Measurements from ENCODE around the gene SNRNP70. TPM values are rescaled to one million over a fixed set of nuclear protein-coding genes. Genes with fewer than 3 reads are reported as not detected.
A peak's percentile ranks its signal among the peaks of the same experiment; 100 is the strongest.

Gene SNRNP70
- total RNA-seq, 6 experiments from 2014 or later: 80.8 to 187 (median 123) TPM

DNA sequence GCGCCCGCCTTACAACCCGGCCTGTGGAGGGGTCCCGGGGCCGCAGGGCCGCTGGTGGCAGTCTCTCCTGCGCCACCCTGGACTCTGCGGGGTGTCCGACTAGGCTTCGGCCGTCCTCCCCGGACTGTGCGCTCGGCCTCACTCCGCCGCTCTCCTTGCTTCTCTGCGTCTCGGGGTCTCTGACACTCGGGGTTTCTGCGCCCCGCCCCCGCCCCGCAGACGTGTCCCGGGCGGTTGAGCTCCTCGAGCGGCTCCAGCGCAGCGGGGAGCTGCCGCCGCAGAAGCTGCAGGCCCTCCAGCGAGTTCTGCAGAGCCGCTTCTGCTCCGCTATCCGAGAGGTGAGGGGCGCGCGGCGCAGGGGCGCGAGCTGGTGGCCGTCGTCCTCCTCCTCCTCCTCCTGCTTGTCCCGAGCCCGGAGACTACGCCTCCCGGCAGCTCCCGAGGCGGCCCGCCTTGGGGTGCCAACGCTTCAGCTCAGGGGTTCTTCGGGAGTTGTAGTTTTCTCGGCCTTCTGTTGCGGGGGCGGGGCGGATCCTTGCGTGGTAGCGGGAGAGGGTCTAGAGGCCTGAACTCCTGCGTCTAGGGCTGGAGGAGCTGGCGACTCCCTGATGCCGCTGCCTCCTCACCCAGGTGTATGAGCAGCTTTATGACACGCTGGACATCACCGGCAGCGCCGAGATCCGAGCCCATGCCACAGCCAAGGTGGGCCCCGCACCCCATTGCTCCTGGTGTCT lies 29.5 kb downstream of the SNRNP70 start:
- Histone ChIP-seq H3K27ac (peak overlapping the region; percentile 27 to 62 (median 50)), H3K36me3 (no peaks in the 10 kb centered on the region), H3K9me3 (no peaks in the 10 kb centered on the region), H3K4me1 (peaks cover 0 to 20% (median 8%) of the 10 kb centered on the region in 4 donors), H3K27me3 (no peaks in the 10 kb centered on the region), H3K4me3 (peak overlapping the region; percentile 77 to 85 (median 82))
- intact Hi-C loops (cut with DNase I): no loop called here
- 28% methylated on average over 20 of the region's 68 CpGs for WGBS (ENCODE audit: insufficient coverage, low coverage, low lambda C conversion rate, missing lambda C conversion rate)
- DNase-seq: peak in 2 of 3 donors; percentile 60 to 69
- TF ChIP-seq, protein P1, sequence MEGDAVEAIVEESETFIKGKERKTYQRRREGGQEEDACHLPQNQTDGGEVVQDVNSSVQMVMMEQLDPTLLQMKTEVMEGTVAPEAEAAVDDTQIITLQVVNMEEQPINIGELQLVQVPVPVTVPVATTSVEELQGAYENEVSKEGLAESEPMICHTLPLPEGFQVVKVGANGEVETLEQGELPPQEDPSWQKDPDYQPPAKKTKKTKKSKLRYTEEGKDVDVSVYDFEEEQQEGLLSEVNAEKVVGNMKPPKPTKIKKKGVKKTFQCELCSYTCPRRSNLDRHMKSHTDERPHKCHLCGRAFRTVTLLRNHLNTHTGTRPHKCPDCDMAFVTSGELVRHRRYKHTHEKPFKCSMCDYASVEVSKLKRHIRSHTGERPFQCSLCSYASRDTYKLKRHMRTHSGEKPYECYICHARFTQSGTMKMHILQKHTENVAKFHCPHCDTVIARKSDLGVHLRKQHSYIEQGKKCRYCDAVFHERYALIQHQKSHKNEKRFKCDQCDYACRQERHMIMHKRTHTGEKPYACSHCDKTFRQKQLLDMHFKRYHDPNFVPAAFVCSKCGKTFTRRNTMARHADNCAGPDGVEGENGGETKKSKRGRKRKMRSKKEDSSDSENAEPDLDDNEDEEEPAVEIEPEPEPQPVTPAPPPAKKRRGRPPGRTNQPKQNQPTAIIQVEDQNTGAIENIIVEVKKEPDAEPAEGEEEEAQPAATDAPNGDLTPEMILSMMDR (IDR thresholded peaks at IDR 0.05): no peak
- no peak for TF ChIP-seq POLR2A (IDR thresholded peaks at IDR 0.05)
- no peak for ATAC-seq

DNA sequence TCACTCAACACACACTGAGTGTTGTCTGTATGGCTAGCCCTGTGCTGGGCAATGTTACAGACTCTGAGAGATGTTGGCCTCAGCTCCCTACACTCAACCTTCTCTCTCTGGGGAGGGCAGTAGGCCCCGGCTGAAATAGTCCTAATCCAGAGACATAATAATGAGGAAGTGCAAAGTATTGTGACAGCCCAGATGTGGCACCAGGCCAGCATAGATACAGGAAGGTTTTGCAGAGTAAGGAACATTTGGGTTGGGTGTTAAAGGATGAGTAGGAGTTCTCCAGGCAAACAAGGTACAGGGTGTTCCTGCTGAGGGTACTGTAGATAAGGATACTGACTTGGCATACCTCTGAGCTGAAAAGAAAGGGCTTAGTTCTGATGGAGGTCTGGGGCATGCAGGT lies 31.3 kb downstream of the SNRNP70 start:
- Histone ChIP-seq H3K4me3 (no peak overlapping the region), H3K27ac (no peak overlapping the region), H3K36me3 (no peaks in the 10 kb centered on the region), H3K27me3 (no peaks in the 10 kb centered on the region), H3K4me1 (peaks cover 0 to 24% (median 8%) of the 10 kb centered on the region in 4 donors), H3K9me3 (no peaks in the 10 kb centered on the region)
- intact Hi-C loops (cut with DNase I): no loop called here
- ATAC-seq (no peak), DNase-seq (peak in 1 of 3 donors; percentile 68)
- 22% methylated on average over 1 of the region's 1 CpG for WGBS (ENCODE audit: insufficient coverage, low coverage, low lambda C conversion rate, missing lambda C conversion rate)
- no peak for TF ChIP-seq POLR2A (IDR thresholded peaks at IDR 0.05)
- TF ChIP-seq, protein P1 (IDR thresholded peaks at IDR 0.05): no peak

DNA sequence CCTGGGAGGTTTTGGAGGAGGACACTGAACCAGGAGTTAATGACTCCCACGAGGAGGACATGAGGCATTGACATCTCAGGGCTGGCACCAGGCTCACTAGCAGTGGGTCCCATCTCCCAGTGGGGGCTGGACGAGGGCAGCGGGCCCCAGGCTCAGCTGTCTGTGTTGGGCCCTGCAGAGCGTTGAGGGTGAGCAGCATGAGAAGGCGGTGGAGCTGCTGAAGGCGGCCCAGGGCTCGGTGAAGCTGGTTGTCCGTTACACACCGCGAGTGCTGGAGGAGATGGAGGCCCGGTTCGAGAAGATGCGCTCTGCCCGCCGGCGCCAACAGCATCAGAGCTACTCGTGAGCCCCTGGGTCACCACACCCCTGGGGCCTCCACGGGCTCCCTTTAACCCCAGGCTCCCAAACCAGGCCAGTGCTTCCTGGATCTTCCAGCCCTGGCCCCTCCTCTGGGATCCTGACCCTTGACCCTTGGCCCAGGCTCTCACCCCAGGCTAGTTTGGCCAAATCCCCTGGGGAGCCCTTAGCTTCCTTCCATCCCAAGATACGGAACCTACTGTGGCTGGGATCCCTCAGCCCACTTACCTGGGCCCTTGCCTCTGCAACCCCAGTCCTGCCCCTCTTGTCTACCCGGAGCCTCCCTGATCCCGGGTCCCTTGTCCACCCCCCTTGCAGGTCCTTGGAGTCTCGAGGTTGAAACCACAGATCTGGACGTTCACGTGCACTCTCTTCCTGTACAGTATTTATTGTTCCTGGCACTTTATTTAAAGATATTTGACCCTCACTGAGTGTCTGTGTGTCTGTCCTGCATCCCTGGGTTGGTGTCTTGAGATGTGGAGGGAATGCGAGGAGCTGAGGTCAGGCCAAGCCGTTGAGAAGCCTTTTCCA lies 32.7 kb downstream of the SNRNP70 start:
- WGBS (ENCODE audit: insufficient coverage, low coverage, low lambda C conversion rate, missing lambda C conversion rate): 39% methylated on average over 15 of the region's 26 CpGs
- Histone ChIP-seq H3K9me3 (no peaks in the 10 kb centered on the region), H3K27ac (peak overlapping the region; percentile 90 to 96 (median 91)), H3K4me3 (peak overlapping the region; percentile 51 to 59 (median 56)), H3K4me1 (peaks cover 0 to 24% (median 8%) of the 10 kb centered on the region in 4 donors), H3K27me3 (no peaks in the 10 kb centered on the region), H3K36me3 (no peaks in the 10 kb centered on the region)
- DNase-seq (peak in 1 of 3 donors; percentile 67), ATAC-seq (no peak)
- TF ChIP-seq POLR2A (IDR thresholded peaks at IDR 0.05): no peak
- TF ChIP-seq, protein P1 (IDR thresholded peaks at IDR 0.05): no peak
- intact Hi-C loops (cut with DNase I): no loop called here

DNA sequence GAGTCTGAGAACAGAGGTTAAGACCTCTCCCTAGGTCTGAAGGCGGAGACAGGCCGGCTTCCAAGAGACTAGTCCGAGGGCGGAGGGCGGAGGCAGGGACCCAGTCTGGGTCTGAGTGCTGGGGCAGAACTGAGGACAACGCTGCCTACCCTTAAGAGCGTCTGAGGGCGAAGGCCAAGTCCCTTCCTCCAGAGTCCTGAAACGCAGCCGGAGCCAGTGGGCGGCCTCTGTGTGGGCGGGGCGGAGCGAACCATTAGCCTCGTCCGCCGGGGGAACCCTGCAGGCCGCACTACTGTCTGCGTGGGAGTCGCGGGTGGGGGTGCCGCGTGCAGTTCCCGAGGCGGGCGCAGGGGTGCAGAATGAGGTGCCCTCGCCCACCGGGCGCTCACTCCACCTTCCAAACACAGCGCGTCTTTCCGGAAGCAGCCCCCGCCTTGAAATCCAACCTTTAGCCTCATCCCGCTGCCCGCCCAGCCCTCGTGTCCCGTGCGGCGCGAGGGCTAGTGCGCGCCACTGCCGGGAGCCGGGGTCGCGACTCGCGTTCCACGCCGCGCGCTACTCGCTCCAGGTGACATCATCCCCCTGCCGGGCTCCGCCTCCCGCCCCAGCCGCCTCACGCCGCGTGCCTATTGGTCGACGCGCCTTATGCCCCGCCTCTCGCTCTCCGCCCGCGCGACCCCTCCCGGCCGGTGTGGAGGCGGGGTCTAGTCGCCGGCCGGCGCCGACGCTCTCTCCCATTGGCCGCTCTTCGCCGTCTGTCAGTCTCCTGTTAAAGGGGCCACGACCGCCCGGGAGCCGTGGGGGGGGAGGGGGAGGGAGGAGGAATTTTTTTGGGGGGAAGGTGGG lies 33.5 kb downstream of the SNRNP70 start, which contains the start of gene C19orf73:
C19orf73 (minus strand) TSS at position 579 of the 846 bp plus-strand sequence; CDS start at position 458, 121 bp downstream.
- peak within 1 kb of the TSS; percentile 90 to 96 (median 91) for H3K27ac ChIP-seq
- WGBS (ENCODE audit: insufficient coverage, low coverage, low lambda C conversion rate, missing lambda C conversion rate): under 1% methylated on average over 48 of the region's 85 CpGs
- H3K36me3 ChIP-seq: no peaks in the 10 kb centered on the region
- no peaks in the 10 kb centered on the region for H3K27me3 ChIP-seq
- peaks cover 0 to 21% (median 8%) of the 10 kb centered on the region in 4 donors for H3K4me1 ChIP-seq
- H3K9me3 ChIP-seq: no peaks in the 10 kb centered on the region
- DNase-seq (peak; percentile 96 to 97 (median 97)), ATAC-seq (peak; percentile 86 to 92 (median 90))
- intact Hi-C loops (cut with DNase I): no loop called here
- TF ChIP-seq, protein P1 (IDR thresholded peaks at IDR 0.05): peak in 3 of 4 donors; percentile 13 to 14 (median 14)
- TF ChIP-seq POLR2A (IDR thresholded peaks at IDR 0.05): peak; percentile 73
- peak within 1 kb of the TSS; percentile 51 to 59 (median 56) for H3K4me3 ChIP-seq
